Measurements from ENCODE around the gene CHRM4. TPM values are rescaled to one million over a fixed set of nuclear protein-coding genes. Genes with fewer than 3 reads are reported as not detected.
"Not testable (repeated sequence)": the region's sequence is repeated elsewhere in the genome, so short reads cannot be mapped to it uniquely, and the experiment has no call there.

CHRM4 gene
- total RNA-seq, 1 donor from 2014 or later, result 8.5 TPM

DNA sequence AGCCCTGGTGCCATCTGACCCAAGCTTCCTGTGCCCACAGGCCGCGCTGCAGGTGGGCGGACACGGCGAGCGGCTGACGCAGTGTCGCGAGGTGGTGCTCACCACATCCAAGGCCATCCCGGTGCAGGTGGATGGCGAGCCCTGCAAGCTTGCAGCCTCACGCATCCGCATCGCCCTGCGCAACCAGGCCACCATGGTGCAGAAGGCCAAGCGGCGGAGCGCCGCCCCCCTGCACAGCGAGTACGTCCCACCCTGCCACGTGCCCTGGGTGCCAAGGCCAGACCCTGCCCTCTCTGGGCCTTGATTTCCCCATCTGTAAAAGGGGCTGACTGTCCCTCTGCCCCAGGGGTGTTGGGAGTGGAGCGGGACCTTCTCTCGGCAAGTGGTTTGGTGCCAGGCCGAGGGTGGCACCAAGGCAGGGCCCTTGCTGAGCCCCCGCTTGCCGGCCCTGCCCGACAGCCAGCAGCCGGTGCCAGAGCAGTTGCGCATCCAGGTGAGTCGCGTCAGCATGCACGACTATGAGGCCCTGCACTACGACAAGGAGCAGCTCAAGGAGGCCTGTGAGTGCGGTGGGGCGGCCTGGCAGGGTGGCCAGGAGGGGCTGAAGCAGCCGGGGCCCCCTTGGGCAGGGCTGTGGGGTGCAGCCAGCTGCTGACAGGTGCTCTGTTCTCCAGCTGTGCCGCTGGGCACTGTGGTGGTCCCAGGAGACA, 16.0 kb downstream of the CHRM4 start:
- Mint-ChIP-seq H3K9me3 (ENCODE audit: unreplicated experiment) (peaks cover 12% of the 10 kb centered on the region), H3K4me1 (ENCODE audit: low read depth, unreplicated experiment) (peaks cover 9% of the 10 kb centered on the region), H3K4me3 (ENCODE audit: unreplicated experiment) (no peak overlapping the region), H3K27ac (ENCODE audit: unreplicated experiment) (no peak overlapping the region), H3K36me3 (ENCODE audit: unreplicated experiment) (no peaks in the 10 kb centered on the region), H3K27me3 (ENCODE audit: unreplicated experiment) (peaks cover 13% of the 10 kb centered on the region)
- TF ChIP-seq, protein P1, sequence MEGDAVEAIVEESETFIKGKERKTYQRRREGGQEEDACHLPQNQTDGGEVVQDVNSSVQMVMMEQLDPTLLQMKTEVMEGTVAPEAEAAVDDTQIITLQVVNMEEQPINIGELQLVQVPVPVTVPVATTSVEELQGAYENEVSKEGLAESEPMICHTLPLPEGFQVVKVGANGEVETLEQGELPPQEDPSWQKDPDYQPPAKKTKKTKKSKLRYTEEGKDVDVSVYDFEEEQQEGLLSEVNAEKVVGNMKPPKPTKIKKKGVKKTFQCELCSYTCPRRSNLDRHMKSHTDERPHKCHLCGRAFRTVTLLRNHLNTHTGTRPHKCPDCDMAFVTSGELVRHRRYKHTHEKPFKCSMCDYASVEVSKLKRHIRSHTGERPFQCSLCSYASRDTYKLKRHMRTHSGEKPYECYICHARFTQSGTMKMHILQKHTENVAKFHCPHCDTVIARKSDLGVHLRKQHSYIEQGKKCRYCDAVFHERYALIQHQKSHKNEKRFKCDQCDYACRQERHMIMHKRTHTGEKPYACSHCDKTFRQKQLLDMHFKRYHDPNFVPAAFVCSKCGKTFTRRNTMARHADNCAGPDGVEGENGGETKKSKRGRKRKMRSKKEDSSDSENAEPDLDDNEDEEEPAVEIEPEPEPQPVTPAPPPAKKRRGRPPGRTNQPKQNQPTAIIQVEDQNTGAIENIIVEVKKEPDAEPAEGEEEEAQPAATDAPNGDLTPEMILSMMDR (IDR thresholded peaks at IDR 0.05; ENCODE audit: partially characterized antibody, unreplicated experiment), result no peak
- no peak for DNase-seq

DNA sequence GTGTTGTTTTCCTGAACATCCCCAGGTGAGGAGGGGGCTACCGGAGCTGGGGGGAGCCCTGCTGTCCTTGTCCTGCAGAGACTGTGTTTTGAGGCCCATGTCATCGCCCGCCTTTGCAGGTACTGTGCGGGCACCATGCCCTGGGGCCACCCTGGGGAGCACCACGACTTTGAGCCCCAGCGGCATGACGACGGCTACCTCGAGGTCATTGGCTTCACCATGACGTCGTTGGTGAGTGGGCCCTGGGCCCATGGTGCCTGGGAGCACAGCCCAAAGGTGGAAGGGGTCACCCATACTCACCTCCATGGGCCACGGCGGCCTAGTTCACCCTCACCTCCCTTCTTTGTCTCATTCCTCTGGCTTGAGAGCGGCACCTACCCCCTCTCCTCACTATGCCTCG, 16.8 kb downstream of the CHRM4 start:
- no peak overlapping the region for H3K27ac Mint-ChIP-seq (ENCODE audit: unreplicated experiment)
- H3K4me1 Mint-ChIP-seq (ENCODE audit: low read depth, unreplicated experiment), result peaks cover 15% of the 10 kb centered on the region
- H3K9me3 Mint-ChIP-seq (ENCODE audit: unreplicated experiment), result peaks cover 16% of the 10 kb centered on the region
- no peaks in the 10 kb centered on the region for H3K36me3 Mint-ChIP-seq (ENCODE audit: unreplicated experiment)
- H3K27me3 Mint-ChIP-seq (ENCODE audit: unreplicated experiment), result peaks cover 18% of the 10 kb centered on the region
- no peak for DNase-seq
- H3K4me3 Mint-ChIP-seq (ENCODE audit: unreplicated experiment), result no peak overlapping the region
- TF ChIP-seq, protein P1 (IDR thresholded peaks at IDR 0.05; ENCODE audit: partially characterized antibody, unreplicated experiment), result no peak

- DNase-seq, result peak; percentile 81
- Mint-ChIP-seq H3K4me3 (ENCODE audit: unreplicated experiment) (peak overlapping the region; percentile 42), H3K9me3 (ENCODE audit: unreplicated experiment) (peaks cover 18% of the 10 kb centered on the region), H3K4me1 (ENCODE audit: low read depth, unreplicated experiment) (peaks cover 18% of the 10 kb centered on the region), H3K36me3 (ENCODE audit: unreplicated experiment) (no peaks in the 10 kb centered on the region), H3K27me3 (ENCODE audit: unreplicated experiment) (peaks cover 18% of the 10 kb centered on the region), H3K27ac (ENCODE audit: unreplicated experiment) (peak overlapping the region; percentile 66)
- TF ChIP-seq, protein P1 (IDR thresholded peaks at IDR 0.05; ENCODE audit: partially characterized antibody, unreplicated experiment), result no peak
Observed at GRCh38 chr11:46373787-46374740, 17.5 kb downstream of the CHRM4 start.

GRCh38 chr11:46372501-46372900, 19.1 kb downstream of the CHRM4 start:
- not testable (repeated sequence) for DNase-seq; H3K36me3 Mint-ChIP-seq (ENCODE audit: unreplicated experiment); H3K4me3 Mint-ChIP-seq (ENCODE audit: unreplicated experiment); H3K27ac Mint-ChIP-seq (ENCODE audit: unreplicated experiment)
- peaks cover 19% of the 10 kb centered on the region for H3K9me3 Mint-ChIP-seq (ENCODE audit: unreplicated experiment)
- H3K27me3 Mint-ChIP-seq (ENCODE audit: unreplicated experiment), result peaks cover 18% of the 10 kb centered on the region
- H3K4me1 Mint-ChIP-seq (ENCODE audit: low read depth, unreplicated experiment), result peaks cover 24% of the 10 kb centered on the region

GRCh38 chr11:46372086-46372485, 19.5 kb downstream of the CHRM4 start:
- no peak for DNase-seq
- Mint-ChIP-seq H3K36me3 (ENCODE audit: unreplicated experiment) (no peaks in the 10 kb centered on the region), H3K27ac (ENCODE audit: unreplicated experiment) (no peak overlapping the region), H3K27me3 (ENCODE audit: unreplicated experiment) (peaks cover 20% of the 10 kb centered on the region), H3K4me1 (ENCODE audit: low read depth, unreplicated experiment) (peaks cover 24% of the 10 kb centered on the region), H3K4me3 (ENCODE audit: unreplicated experiment) (no peak overlapping the region), H3K9me3 (ENCODE audit: unreplicated experiment) (peaks cover 18% of the 10 kb centered on the region)
- TF ChIP-seq, protein P1 (IDR thresholded peaks at IDR 0.05; ENCODE audit: partially characterized antibody, unreplicated experiment), result no peak

DNA sequence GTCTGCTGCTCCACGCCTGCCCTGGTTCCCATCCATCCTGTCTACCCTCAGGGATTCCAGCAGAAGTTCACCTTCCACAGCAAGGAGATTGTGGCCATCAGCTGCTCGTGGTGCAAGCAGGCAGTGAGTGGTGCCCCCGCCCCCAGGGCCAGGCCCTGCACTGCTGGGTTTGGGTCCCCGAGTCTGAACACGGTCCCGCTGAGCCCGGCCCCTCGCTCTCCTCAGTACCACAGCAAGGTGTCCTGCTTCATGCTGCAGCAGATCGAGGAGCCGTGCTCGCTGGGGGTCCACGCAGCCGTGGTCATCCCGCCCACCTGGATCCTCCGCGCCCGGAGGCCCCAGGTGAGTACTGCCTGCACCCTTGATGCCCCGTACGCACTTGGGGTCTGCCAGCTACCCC, 20.3 kb downstream of the CHRM4 start:
- Mint-ChIP-seq H3K9me3 (ENCODE audit: unreplicated experiment) (peaks cover 18% of the 10 kb centered on the region), H3K27me3 (ENCODE audit: unreplicated experiment) (peaks cover 20% of the 10 kb centered on the region), H3K4me1 (ENCODE audit: low read depth, unreplicated experiment) (peaks cover 24% of the 10 kb centered on the region)
- not testable (repeated sequence) for H3K4me3 Mint-ChIP-seq (ENCODE audit: unreplicated experiment); H3K36me3 Mint-ChIP-seq (ENCODE audit: unreplicated experiment); H3K27ac Mint-ChIP-seq (ENCODE audit: unreplicated experiment); DNase-seq

Measured in glutamatergic neuron (in vitro differentiated cells).